B cell (primary cell): ENCODE measurements around the gene CAV1. TPM values are rescaled to one million over a fixed set of nuclear protein-coding genes. Genes with fewer than 3 reads are reported as not detected.

Experiments
- ATAC-seq: fragments of 200-7000 bp; cut with Tn5 transposase; one replicate; pipeline ENCODE4 v1.10.0; 2021; ENCODE audit warnings: low read depth, mild to moderate bottlenecking, moderate number of reproducible peaks, moderate library complexity
- CTCF ChIA-PET: fragments of 350-600 bp; sonication (Branson Sonifier 250); formaldehyde crosslinking; loops from one replicate; lab custom pipeline; 2021; ENCODE audit warnings: antibody characterized with exemption, inconsistent platforms; lab: Charles Lee
- POLR2A ChIA-PET: fragments of 350-600 bp; sonication (Branson Sonifier 250); formaldehyde crosslinking; loops from one replicate; lab custom pipeline; 2021; ENCODE audit warnings: antibody characterized with exemption; lab: Charles Lee
- DNase-seq: peaks from one replicate; pipeline ENCODE4 v3.0.0; 2013
- H2AFZ ChIP-seq: 2 replicates; pipeline ENCODE4 v1.6.1; 2012; ENCODE audit warnings: mild to moderate bottlenecking, low read depth, low read length; ENCODE audit not compliant: insufficient read depth, poor library complexity, severe bottlenecking
- H3K27ac ChIP-seq, 2 donors: 1 replicate in 1 of 2; 2 replicates in 1 of 2; pipeline ENCODE4 v1.5.1; 2012 to 2013; ENCODE audit warnings: low read length in 2 of 2, mild to moderate bottlenecking in 2 of 2, moderate library complexity in 1 of 2
- H3K27me3 ChIP-seq, 4 experiments: fragments of 200-600 bp in 1 of 4; sonication (generic) in 1 of 4; replicated peaks in 1 of 4; 1 replicate in 2 of 4; 2 replicates in 2 of 4; pipeline versions ENCODE4 v1.6.1 to v1.7.0; 2013 to 2016; ENCODE audit warnings: low read length in 3 of 4, mild to moderate bottlenecking in 2 of 4, mixed read lengths in 1 of 4, moderate library complexity in 1 of 4; ENCODE audit not compliant: insufficient read depth in 4 of 4, control insufficient read depth in 3 of 4; ENCODE audit errors: control extremely low read depth in 1 of 4
- H3K36me3 ChIP-seq, 2 experiments: replicated peaks in 1 of 2; 1 replicate in 1 of 2; 2 replicates in 1 of 2; pipeline versions ENCODE4 v1.6.1 to v1.7.1; 2013; ENCODE audit warnings: low read length in 1 of 2; ENCODE audit not compliant: insufficient read depth in 2 of 2, control insufficient read depth in 1 of 2; ENCODE audit errors: control extremely low read depth in 1 of 2, extremely low read depth in 1 of 2
- H3K4me1 ChIP-seq, 2 donors: fragments of 200-600 bp in 1 of 2; sonication (generic) in 1 of 2; 1 replicate in 1 of 2; 2 replicates in 1 of 2; pipeline versions ENCODE4 v1.5.1 to v1.6.1; 2013 to 2017; ENCODE audit warnings: low read length in 2 of 2; ENCODE audit not compliant: control insufficient read depth in 2 of 2, insufficient read depth in 2 of 2
- H3K4me2 ChIP-seq: replicated peaks from 2 replicates; pipeline ENCODE3; 2012; ENCODE audit warnings: mild to moderate bottlenecking, low read depth, low read length; ENCODE audit not compliant: poor library complexity, severe bottlenecking
- H3K4me3 ChIP-seq, 5 experiments: fragments of 200-600 bp in 1 of 5; sonication (generic) in 1 of 5; 1 replicate in 3 of 5; 2 replicates in 2 of 5; pipeline versions ENCODE4 v1.5.1 to v1.7.0; 2011 to 2016; ENCODE audit warnings: low read length in 4 of 5, mild to moderate bottlenecking in 4 of 5, low read depth in 2 of 5, control low read depth in 1 of 5, moderate library complexity in 1 of 5; ENCODE audit not compliant: insufficient read depth in 1 of 5; ENCODE audit errors: control extremely low read depth in 1 of 5, extremely low read depth in 1 of 5
- H3K79me2 ChIP-seq: fragments of 200-600 bp; sonication (generic); one replicate; pipeline ENCODE4 v1.6.0; 2016; ENCODE audit warnings: low read length; ENCODE audit not compliant: control insufficient read depth, insufficient read depth
- H3K9ac ChIP-seq: fragments of 200-600 bp; sonication (generic); 2 replicates; pipeline ENCODE4 v1.6.1; 2017; ENCODE audit warnings: mild to moderate bottlenecking, low read length, moderate library complexity
- H3K9me3 ChIP-seq, 3 donors: one replicate each; pipeline versions ENCODE4 v1.6.1 to v1.7.1; 2013; ENCODE audit warnings: low read length in 2 of 3; ENCODE audit not compliant: control insufficient read depth in 2 of 3, insufficient read depth in 1 of 3; ENCODE audit errors: control extremely low read depth in 1 of 3
- H4K20me1 ChIP-seq: 2 replicates; pipeline ENCODE4 v1.6.0; 2012; ENCODE audit warnings: mild to moderate bottlenecking, low read length; ENCODE audit not compliant: insufficient read depth, control insufficient read depth, poor library complexity, severe bottlenecking
- H3K27ac Mint-ChIP-seq: one replicate; pipeline ENCODE4 v1.8.0; 2021; ENCODE audit warnings: mixed read lengths
- H3K27me3 Mint-ChIP-seq: one replicate; pipeline ENCODE4 v1.8.0; 2021; ENCODE audit warnings: mixed read lengths
- H3K4me1 Mint-ChIP-seq: one replicate; pipeline ENCODE4 v1.8.0; 2021; ENCODE audit warnings: mixed read lengths
- H3K4me3 Mint-ChIP-seq: one replicate; pipeline ENCODE4 v1.8.0; 2021; ENCODE audit warnings: mixed read lengths
- H3K9me3 Mint-ChIP-seq: one replicate; pipeline ENCODE4 v1.8.0; 2022; ENCODE audit warnings: mixed read lengths; ENCODE audit not compliant: insufficient read depth
- EZH2 ChIP-seq: IDR thresholded peaks from 2 replicates; pipeline ENCODE4 v1.6.1; 2012; ENCODE audit warnings: borderline replicate concordance, low read depth, mild to moderate bottlenecking, moderate library complexity, low read length; ENCODE audit not compliant: insufficient read depth, poor library complexity, severe bottlenecking
- WGBS: methylation state at CpG from one replicate; pipeline ENCODE4 v1.1.5; 2013; ENCODE audit warnings: missing lambda C conversion rate; ENCODE audit not compliant: insufficient coverage; 5-methylcytosine and 5-hydroxymethylcytosine counted together
- intact Hi-C: fragments of 100-400 bp; cut with micrococcal nuclease; formaldehyde crosslinking; loops from one replicate; pipeline ENCODE4 v1.10.0; 2022
- polyA plus RNA-seq: library from polyadenylated mRNA; depleted of rRNA; stranded (reverse); fragments of >200 nt; gene quantifications from 2 replicates; pipeline ENCODE4 v1.2.3, GENCODE V29; 2012
- total RNA-seq, 2 donors: library from RNA; stranded (reverse); fragments of 120-200 nt in 1 of 2; gene quantifications; 1 replicate in 1 of 2; 2 replicates in 1 of 2; pipeline versions ENCODE4 v1.2.3 to v1.2.4, GENCODE V29; 2013 to 2022
- TF ChIP-seq, protein P1 (sequence below): fragments of 200-600 bp; IDR thresholded peaks from one replicate; pipeline ENCODE4 v1.8.0; 2022; ENCODE audit warnings: antibody characterized with exemption, mild to moderate bottlenecking

The CAV1 gene
- total and polyA plus RNA-seq, 2 donors (not counting 1 experiment from before 2014, with no cell fraction given): 0.95 to 1.9 TPM

DNA sequence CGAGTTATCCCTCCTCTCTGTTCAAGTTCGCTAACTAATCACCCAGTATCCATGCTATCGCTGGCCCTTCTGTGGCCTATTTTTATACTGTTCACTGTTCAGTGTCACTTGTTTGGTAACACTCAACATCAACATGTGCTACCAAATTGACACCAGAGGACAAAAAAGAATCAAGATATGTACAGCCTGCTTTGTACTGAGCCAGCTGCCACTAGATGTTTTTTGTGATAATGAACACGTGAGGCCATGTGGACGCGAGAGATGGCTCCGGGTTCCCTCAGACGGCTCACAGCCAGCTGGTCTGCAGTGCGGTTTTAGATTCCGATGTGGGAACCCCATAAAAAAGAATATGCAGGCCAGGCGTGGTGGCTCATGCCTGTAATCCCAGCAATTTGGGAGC, 21.2 kb downstream of the CAV1 start:
- Histone ChIP-seq H3K4me2 (no peak overlapping the region), H3K9ac (no peak overlapping the region), H3K4me3 (no peak overlapping the region), H3K79me2 (no peaks in the 10 kb centered on the region), H3K27ac (no peak overlapping the region), H3K36me3 (no peaks in the 10 kb centered on the region), H4K20me1 (no peaks in the 10 kb centered on the region), H3K9me3 (no peaks in the 10 kb centered on the region), H3K4me1 (peaks cover 6 to 7% of the 10 kb centered on the region in 2 donors), H3K27me3 (no peaks in the 10 kb centered on the region), H2AFZ (no peak overlapping the region)
- intact Hi-C loops: no loop called here
- H3K27me3 Mint-ChIP-seq: peaks cover 10% of the 10 kb centered on the region
- WGBS: 100% methylated on average over 11 of the region's 11 CpGs
- no peak overlapping the region for H3K27ac Mint-ChIP-seq
- TF ChIP-seq EZH2: no peak
- TF ChIP-seq, protein P1, sequence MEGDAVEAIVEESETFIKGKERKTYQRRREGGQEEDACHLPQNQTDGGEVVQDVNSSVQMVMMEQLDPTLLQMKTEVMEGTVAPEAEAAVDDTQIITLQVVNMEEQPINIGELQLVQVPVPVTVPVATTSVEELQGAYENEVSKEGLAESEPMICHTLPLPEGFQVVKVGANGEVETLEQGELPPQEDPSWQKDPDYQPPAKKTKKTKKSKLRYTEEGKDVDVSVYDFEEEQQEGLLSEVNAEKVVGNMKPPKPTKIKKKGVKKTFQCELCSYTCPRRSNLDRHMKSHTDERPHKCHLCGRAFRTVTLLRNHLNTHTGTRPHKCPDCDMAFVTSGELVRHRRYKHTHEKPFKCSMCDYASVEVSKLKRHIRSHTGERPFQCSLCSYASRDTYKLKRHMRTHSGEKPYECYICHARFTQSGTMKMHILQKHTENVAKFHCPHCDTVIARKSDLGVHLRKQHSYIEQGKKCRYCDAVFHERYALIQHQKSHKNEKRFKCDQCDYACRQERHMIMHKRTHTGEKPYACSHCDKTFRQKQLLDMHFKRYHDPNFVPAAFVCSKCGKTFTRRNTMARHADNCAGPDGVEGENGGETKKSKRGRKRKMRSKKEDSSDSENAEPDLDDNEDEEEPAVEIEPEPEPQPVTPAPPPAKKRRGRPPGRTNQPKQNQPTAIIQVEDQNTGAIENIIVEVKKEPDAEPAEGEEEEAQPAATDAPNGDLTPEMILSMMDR: no peak
- H3K4me1 Mint-ChIP-seq: peaks cover 6% of the 10 kb centered on the region
- no peak overlapping the region for H3K4me3 Mint-ChIP-seq
- DNase-seq (no peak), ATAC-seq (no peak)
- POLR2A ChIA-PET: no interaction called here
- CTCF ChIA-PET: interaction anchor here (0.7 kb wide), 2 partner anchors 113 to 311 kb away, joined by 3 read pairs; no protein-coding TSS in a partner anchor
- no peaks in the 10 kb centered on the region for H3K9me3 Mint-ChIP-seq

DNA sequence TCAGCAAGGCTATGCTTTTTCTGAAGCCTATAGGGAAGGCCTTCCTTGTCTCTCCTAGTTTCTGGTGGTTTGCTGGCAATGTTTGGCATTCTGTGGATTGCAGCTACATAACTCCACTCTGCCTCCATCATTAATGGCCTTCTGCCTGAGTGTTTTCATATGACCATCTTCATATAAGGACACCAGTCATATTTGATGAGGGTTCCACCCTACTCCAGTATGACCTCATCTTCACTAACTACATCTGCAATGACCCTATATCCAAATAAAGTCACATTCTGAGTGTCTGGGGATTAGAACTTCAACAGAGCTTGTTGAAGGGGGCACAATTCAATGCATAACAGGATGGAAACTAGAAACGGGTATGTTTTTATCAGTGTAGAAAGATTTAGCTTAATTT, 22.1 kb downstream of the CAV1 start:
- H3K4me3 ChIP-seq: no peak overlapping the region
- Mint-ChIP-seq H3K27me3 (peaks cover 8% of the 10 kb centered on the region), H3K4me1 (peaks cover 6% of the 10 kb centered on the region), H3K27ac (no peak overlapping the region), H3K4me3 (no peak overlapping the region), H3K9me3 (no peaks in the 10 kb centered on the region)
- H3K4me1 ChIP-seq: peaks cover 6 to 7% of the 10 kb centered on the region in 2 donors
- no CpG with 5 or more reads among the region's 1 CpG for WGBS
- H3K36me3 ChIP-seq: no peaks in the 10 kb centered on the region
- no peak overlapping the region for H2AFZ ChIP-seq
- ChIA-PET POLR2A (interaction anchor here (0.6 kb wide), 1 partner anchor 388 kb away, joined by 4 read pairs; no protein-coding TSS in a partner anchor), CTCF (interaction anchor here (0.7 to 1.3 kb wide), 3 partner anchors 13 to 114 kb away, joined by 3 to 5 read pairs (median 3); no protein-coding TSS in a partner anchor)
- H3K27ac ChIP-seq: no peak overlapping the region
- no peak for ATAC-seq
- intact Hi-C loops: no loop called here
- H3K9ac ChIP-seq: no peak overlapping the region
- no peaks in the 10 kb centered on the region for H3K9me3 ChIP-seq
- H3K79me2 ChIP-seq: no peaks in the 10 kb centered on the region
- no peaks in the 10 kb centered on the region for H3K27me3 ChIP-seq
- H3K4me2 ChIP-seq: no peak overlapping the region
- TF ChIP-seq, protein P1: no peak
- no peak for TF ChIP-seq EZH2
- no peak for DNase-seq
- no peaks in the 10 kb centered on the region for H4K20me1 ChIP-seq
